WERI-Rb-1 (cell line): Measurements from ENCODE around the gene DHCR24.

ENCODE experiments used
- DNase-seq: peaks from one replicate; pipeline ENCODE4 v3.0.0-alpha.2; 2020
- H3K27ac ChIP-seq: fragments of 250-450 bp; sonication (Bioruptor Pico); 2 replicates; pipeline ENCODE4 v1.5.1; 2020; ENCODE audit warnings: mild to moderate bottlenecking, moderate library complexity
- H3K27me3 ChIP-seq: fragments of 250-450 bp; sonication (Bioruptor Pico); 2 replicates; pipeline ENCODE4 v1.5.1; 2021; ENCODE audit warnings: mild to moderate bottlenecking, low read depth, moderate library complexity; ENCODE audit not compliant: insufficient read depth, severe bottlenecking
- H3K36me3 ChIP-seq: fragments of 250-450 bp; sonication (Bioruptor Pico); 2 replicates; pipeline ENCODE4 v1.5.1; 2020; ENCODE audit warnings: mild to moderate bottlenecking, moderate library complexity
- H3K4me3 ChIP-seq: 2 replicates; pipeline ENCODE4 v1.5.1; 2011; ENCODE audit warnings: low read depth, mild to moderate bottlenecking, control low read depth, low read length
- H3K9me3 ChIP-seq: fragments of 250-450 bp; sonication (Bioruptor Pico); 2 replicates; pipeline ENCODE4 v1.5.1; 2021; ENCODE audit warnings: mild to moderate bottlenecking, moderate library complexity; ENCODE audit not compliant: severe bottlenecking
- CTCF ChIP-seq: IDR thresholded peaks from 2 replicates; pipeline ENCODE4 v1.5.1; 2011; ENCODE audit warnings: low read depth, mild to moderate bottlenecking, control low read depth, inconsistent platforms, low read length

Gene DHCR24

GRCh38 chr1:54837002-54837853 lies 49.8 kb downstream of the DHCR24 start:
- Histone ChIP-seq H3K27me3 (no peaks in the 10 kb centered on the region), H3K9me3 (no peaks in the 10 kb centered on the region), H3K36me3 (no peaks in the 10 kb centered on the region), H3K4me3 (no peak overlapping the region), H3K27ac (no peak overlapping the region)
- no peak for TF ChIP-seq CTCF
- no peak for DNase-seq

GRCh38 chr1:54836594-54836993 lies 50.4 kb downstream of the DHCR24 start:
- H3K27me3 ChIP-seq, result no peaks in the 10 kb centered on the region
- H3K27ac ChIP-seq, result no peak overlapping the region
- H3K4me3 ChIP-seq, result no peak overlapping the region
- no peak for TF ChIP-seq CTCF
- no peak for DNase-seq
- H3K36me3 ChIP-seq, result no peaks in the 10 kb centered on the region
- no peaks in the 10 kb centered on the region for H3K9me3 ChIP-seq

- no peak overlapping the region for H3K4me3 ChIP-seq
- H3K9me3 ChIP-seq, result no peaks in the 10 kb centered on the region
- no peak for TF ChIP-seq CTCF
- DNase-seq, result no peak
- no peak overlapping the region for H3K27ac ChIP-seq
- no peaks in the 10 kb centered on the region for H3K36me3 ChIP-seq
- H3K27me3 ChIP-seq, result no peaks in the 10 kb centered on the region
These were observed 51.0 kb downstream of the DHCR24 start for GRCh38 chr1:54835970-54836369.

- TF ChIP-seq CTCF, result no peak
- Histone ChIP-seq H3K9me3 (no peaks in the 10 kb centered on the region), H3K4me3 (no peak overlapping the region), H3K36me3 (no peaks in the 10 kb centered on the region), H3K27me3 (no peaks in the 10 kb centered on the region), H3K27ac (no peak overlapping the region)
- no peak for DNase-seq
These were observed 51.7 kb downstream of the DHCR24 start for GRCh38 chr1:54835131-54835898.

- Histone ChIP-seq H3K36me3 (no peaks in the 10 kb centered on the region), H3K9me3 (no peaks in the 10 kb centered on the region), H3K27ac (no peak overlapping the region), H3K27me3 (no peaks in the 10 kb centered on the region), H3K4me3 (no peak overlapping the region)
- no peak for TF ChIP-seq CTCF
- no peak for DNase-seq
These were observed 52.9 kb downstream of the DHCR24 start for GRCh38 chr1:54834007-54834541.
